DOHH2 (cell line): Measurements from ENCODE around the gene USH2A.

Experiments used
- H3F3A ChIP-seq: fragments of 200-600 bp; sonication (generic), shearing (Covaris generic); 2 replicates; pipeline ENCODE4 v1.6.0; 2016; ENCODE audit warnings: antibody characterized with exemption, mild to moderate bottlenecking; ENCODE audit not compliant: control insufficient read depth, insufficient read depth
- H3K27ac ChIP-seq: fragments of 200-600 bp; sonication (generic); 2 replicates; pipeline ENCODE4 v1.5.1; 2014; ENCODE audit warnings: low read depth, mild to moderate bottlenecking, low read length, moderate library complexity
- H3K27me3 ChIP-seq: fragments of 200-600 bp; sonication (generic); 2 replicates; pipeline ENCODE4 v1.6.1; 2014; ENCODE audit warnings: mild to moderate bottlenecking, low read length, mixed read lengths; ENCODE audit not compliant: control insufficient read depth
- H3K36me3 ChIP-seq: fragments of 200-600 bp; sonication (generic); 2 replicates; pipeline ENCODE4 v1.6.1; 2014; ENCODE audit warnings: mild to moderate bottlenecking, low read length, moderate library complexity, mixed read lengths; ENCODE audit not compliant: control insufficient read depth
- H3K4me1 ChIP-seq: fragments of 200-600 bp; sonication (generic); 2 replicates; pipeline ENCODE4 v1.6.1; 2014; ENCODE audit warnings: mild to moderate bottlenecking, low read length, mixed read lengths; ENCODE audit not compliant: control insufficient read depth
- H3K4me2 ChIP-seq: fragments of 200-600 bp; sonication (generic); 2 replicates; pipeline ENCODE4 v1.6.0; 2014; ENCODE audit warnings: mild to moderate bottlenecking, low read length, moderate library complexity
- H3K4me3 ChIP-seq: fragments of 200-600 bp; sonication (generic); 2 replicates; pipeline ENCODE4 v1.5.1; 2014; ENCODE audit warnings: mild to moderate bottlenecking, low read length, mixed read lengths
- H3K79me2 ChIP-seq: fragments of 200-600 bp; sonication (generic); 2 replicates; pipeline ENCODE4 v1.6.1; 2014; ENCODE audit warnings: mild to moderate bottlenecking, low read length, mixed read lengths; ENCODE audit not compliant: control insufficient read depth
- H3K9me2 ChIP-seq: fragments of 200-600 bp; sonication (generic); replicated peaks from 2 replicates; pipeline ENCODE4 v1.6.1; 2014; ENCODE audit warnings: mild to moderate bottlenecking, low read length, mixed read lengths; ENCODE audit not compliant: control insufficient read depth
- H3K9me3 ChIP-seq: fragments of 200-600 bp; sonication (generic); 2 replicates; pipeline ENCODE4 v1.6.1; 2014; ENCODE audit warnings: antibody characterized with exemption, low read length, mixed read lengths; ENCODE audit not compliant: control insufficient read depth, insufficient read depth
- H4K20me1 ChIP-seq: fragments of 200-600 bp; sonication (generic); 2 replicates; pipeline ENCODE4 v1.6.0; 2014; ENCODE audit warnings: low read depth, mild to moderate bottlenecking, antibody characterized with exemption, low read length, moderate library complexity; ENCODE audit not compliant: control insufficient read depth, insufficient read depth
- EZH2phosphoT487 ChIP-seq: fragments of 200-600 bp; sonication (generic); IDR thresholded peaks from 2 replicates; pipeline ENCODE4 v1.6.1; 2017; ENCODE audit warnings: borderline replicate concordance, mild to moderate bottlenecking, antibody characterized with exemption, low read length, moderate library complexity, mixed read lengths
- TF ChIP-seq, protein P1 (sequence below): fragments of 200-600 bp; sonication (generic); IDR thresholded peaks from one replicate; pipeline ENCODE4 v1.5.1; 2014; ENCODE audit warnings: antibody characterized with exemption, mild to moderate bottlenecking, low read depth, low read length; ENCODE audit not compliant: poor library complexity, severe bottlenecking

The USH2A gene

DNA sequence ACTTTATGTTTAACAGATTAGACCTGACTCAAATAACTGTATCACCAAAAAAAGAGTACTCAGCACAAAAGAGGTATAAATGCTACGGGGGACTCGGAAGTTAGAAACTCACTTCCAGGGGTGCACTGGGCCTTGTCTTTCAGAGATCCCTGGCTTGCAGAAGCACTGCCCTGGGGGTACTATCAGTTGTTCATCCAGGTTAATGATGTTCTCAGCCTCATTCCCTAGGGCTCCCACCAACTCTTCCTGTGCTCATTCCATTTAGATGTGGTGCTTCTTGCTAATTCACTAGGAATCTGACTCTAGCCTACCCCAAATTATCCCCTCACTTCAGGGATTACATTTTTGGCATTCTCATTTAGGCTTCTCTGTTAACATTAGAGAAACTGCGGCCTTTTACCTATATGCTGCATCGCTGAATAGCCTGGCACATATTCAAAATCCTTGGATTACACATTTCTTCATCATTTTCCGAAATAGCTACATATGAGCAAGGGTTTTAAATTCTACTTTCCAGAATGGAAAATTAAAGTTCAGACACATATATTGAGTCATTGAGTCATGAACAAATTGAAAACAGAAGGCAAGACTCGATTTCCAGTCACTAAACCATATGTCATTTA, 517.6 kb downstream of the USH2A start:
- Histone ChIP-seq H3F3A (no peaks in the 10 kb centered on the region), H3K9me3 (no peaks in the 10 kb centered on the region), H3K4me2 (no peak overlapping the region), H3K27me3 (no peaks in the 10 kb centered on the region), H3K4me1 (no peaks in the 10 kb centered on the region), H3K79me2 (no peaks in the 10 kb centered on the region), H3K9me2 (no peaks in the 10 kb centered on the region), H4K20me1 (no peaks in the 10 kb centered on the region), H3K36me3 (no peaks in the 10 kb centered on the region), H3K4me3 (no peak overlapping the region), H3K27ac (no peak overlapping the region)
- TF ChIP-seq, protein P1, sequence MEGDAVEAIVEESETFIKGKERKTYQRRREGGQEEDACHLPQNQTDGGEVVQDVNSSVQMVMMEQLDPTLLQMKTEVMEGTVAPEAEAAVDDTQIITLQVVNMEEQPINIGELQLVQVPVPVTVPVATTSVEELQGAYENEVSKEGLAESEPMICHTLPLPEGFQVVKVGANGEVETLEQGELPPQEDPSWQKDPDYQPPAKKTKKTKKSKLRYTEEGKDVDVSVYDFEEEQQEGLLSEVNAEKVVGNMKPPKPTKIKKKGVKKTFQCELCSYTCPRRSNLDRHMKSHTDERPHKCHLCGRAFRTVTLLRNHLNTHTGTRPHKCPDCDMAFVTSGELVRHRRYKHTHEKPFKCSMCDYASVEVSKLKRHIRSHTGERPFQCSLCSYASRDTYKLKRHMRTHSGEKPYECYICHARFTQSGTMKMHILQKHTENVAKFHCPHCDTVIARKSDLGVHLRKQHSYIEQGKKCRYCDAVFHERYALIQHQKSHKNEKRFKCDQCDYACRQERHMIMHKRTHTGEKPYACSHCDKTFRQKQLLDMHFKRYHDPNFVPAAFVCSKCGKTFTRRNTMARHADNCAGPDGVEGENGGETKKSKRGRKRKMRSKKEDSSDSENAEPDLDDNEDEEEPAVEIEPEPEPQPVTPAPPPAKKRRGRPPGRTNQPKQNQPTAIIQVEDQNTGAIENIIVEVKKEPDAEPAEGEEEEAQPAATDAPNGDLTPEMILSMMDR: no peak
- no peak for TF ChIP-seq EZH2phosphoT487

DNA sequence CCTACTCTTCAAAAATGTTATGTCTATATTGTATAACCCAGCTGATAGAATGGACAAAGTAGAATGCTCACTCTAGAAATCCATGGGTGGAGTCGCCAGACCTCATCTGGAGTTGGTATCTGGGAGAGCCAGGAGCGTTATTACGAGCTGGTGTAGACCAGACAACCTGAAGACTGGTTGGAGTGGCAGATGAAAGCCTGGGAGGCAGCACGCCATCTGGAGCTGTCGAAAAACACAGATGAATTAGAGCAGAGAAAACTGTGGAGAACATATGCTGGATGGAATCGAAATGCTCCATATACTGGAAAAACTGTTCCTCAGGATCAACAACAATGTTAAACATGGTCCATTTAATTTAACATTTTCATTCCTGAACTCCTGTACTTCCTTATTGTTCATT, 522.6 kb downstream of the USH2A start:
- no peaks in the 10 kb centered on the region for H3K9me3 ChIP-seq
- no peaks in the 10 kb centered on the region for H3K4me1 ChIP-seq
- H3K36me3 ChIP-seq: no peaks in the 10 kb centered on the region
- no peaks in the 10 kb centered on the region for H3K79me2 ChIP-seq
- H3K27me3 ChIP-seq: no peaks in the 10 kb centered on the region
- H4K20me1 ChIP-seq: no peaks in the 10 kb centered on the region
- TF ChIP-seq EZH2phosphoT487: no peak
- TF ChIP-seq, protein P1: no peak
- H3K4me2 ChIP-seq: no peak overlapping the region
- H3F3A ChIP-seq: no peaks in the 10 kb centered on the region
- H3K9me2 ChIP-seq: no peaks in the 10 kb centered on the region
- H3K4me3 ChIP-seq: no peak overlapping the region
- H3K27ac ChIP-seq: no peak overlapping the region

DNA sequence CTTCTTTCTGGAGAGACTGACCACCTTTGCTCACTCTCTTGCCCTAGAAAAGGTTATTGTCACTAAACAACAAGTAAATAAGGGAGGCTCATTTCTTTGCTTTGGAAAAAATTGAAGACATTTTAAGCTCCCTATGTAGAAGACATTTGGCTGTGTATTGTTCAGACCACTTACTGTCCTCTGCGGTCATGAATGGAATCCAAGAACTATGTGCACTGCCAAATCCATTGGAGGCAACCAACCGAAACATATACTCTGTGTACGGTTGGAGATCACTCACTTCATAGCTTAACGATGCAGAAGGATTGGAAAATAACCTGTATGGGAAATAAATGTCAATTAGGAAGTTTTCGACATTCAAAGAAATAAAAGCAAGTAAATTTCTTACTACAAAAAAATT, 523.3 kb downstream of the USH2A start:
- no peak overlapping the region for H3K27ac ChIP-seq
- no peaks in the 10 kb centered on the region for H3K27me3 ChIP-seq
- no peaks in the 10 kb centered on the region for H3K4me1 ChIP-seq
- no peaks in the 10 kb centered on the region for H3K9me2 ChIP-seq
- H3K4me3 ChIP-seq: no peak overlapping the region
- no peaks in the 10 kb centered on the region for H3K36me3 ChIP-seq
- no peaks in the 10 kb centered on the region for H3F3A ChIP-seq
- no peaks in the 10 kb centered on the region for H3K9me3 ChIP-seq
- H4K20me1 ChIP-seq: no peaks in the 10 kb centered on the region
- TF ChIP-seq EZH2phosphoT487: no peak
- TF ChIP-seq, protein P1: no peak
- no peaks in the 10 kb centered on the region for H3K79me2 ChIP-seq
- no peak overlapping the region for H3K4me2 ChIP-seq
